Measurements from ENCODE around the gene SLC25A15.

DNA sequence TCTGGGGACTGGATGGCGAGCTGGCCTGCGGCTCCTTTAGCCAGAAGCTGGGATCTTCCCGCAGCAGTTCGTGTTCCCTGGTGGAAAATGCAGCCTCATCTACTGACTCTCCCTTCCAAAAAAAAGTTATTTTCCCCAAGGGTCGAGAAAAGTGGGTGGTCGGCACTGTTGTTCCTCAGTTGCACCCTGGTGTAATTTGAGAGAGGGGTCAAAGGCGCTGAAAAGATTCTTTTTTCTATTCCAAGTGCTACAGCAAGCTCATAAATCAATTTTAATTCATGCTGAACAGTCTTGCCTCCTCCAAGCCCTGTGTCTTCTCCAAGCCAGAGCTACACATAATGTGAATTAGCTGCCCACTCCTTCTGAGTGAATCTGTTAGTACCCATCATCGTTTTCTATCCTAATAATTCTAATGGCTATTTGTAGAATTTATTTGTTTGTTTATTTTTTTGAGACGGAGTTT, 774 bp downstream of the SLC25A15 start:
- TF ChIP-seq, protein P1, sequence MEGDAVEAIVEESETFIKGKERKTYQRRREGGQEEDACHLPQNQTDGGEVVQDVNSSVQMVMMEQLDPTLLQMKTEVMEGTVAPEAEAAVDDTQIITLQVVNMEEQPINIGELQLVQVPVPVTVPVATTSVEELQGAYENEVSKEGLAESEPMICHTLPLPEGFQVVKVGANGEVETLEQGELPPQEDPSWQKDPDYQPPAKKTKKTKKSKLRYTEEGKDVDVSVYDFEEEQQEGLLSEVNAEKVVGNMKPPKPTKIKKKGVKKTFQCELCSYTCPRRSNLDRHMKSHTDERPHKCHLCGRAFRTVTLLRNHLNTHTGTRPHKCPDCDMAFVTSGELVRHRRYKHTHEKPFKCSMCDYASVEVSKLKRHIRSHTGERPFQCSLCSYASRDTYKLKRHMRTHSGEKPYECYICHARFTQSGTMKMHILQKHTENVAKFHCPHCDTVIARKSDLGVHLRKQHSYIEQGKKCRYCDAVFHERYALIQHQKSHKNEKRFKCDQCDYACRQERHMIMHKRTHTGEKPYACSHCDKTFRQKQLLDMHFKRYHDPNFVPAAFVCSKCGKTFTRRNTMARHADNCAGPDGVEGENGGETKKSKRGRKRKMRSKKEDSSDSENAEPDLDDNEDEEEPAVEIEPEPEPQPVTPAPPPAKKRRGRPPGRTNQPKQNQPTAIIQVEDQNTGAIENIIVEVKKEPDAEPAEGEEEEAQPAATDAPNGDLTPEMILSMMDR (IDR thresholded peaks at IDR 0.05; ENCODE audit: low read depth, low read length) = no peak
- no peak for TF ChIP-seq EZH2phosphoT487 (IDR thresholded peaks at IDR 0.05; ENCODE audit: low read depth)

Data from OCI-LY3 (cell line).